Smooth muscle cell (in vitro differentiated cells): Measurements from ENCODE around the gene TNFRSF19. TPM values are rescaled to one million over a fixed set of nuclear protein-coding genes. Genes with fewer than 3 reads are reported as not detected.

Source experiments
- DNase-seq: peaks from one replicate; lab custom pipeline; 2025; ENCODE audit not compliant: unreplicated experiment; lab: John Stamatoyannopoulos, UW
- H2AFZ ChIP-seq: fragments of 200-600 bp; sonication (generic); 2 replicates; pipeline ENCODE4 v1.6.0; 2016; ENCODE audit warnings: antibody characterized with exemption, low read depth, mild to moderate bottlenecking
- H3F3A ChIP-seq: fragments of 200-600 bp; sonication (generic); 2 replicates; pipeline ENCODE4 v1.6.0; 2017; ENCODE audit warnings: antibody characterized with exemption, low read depth
- H3K27ac ChIP-seq: fragments of 200-600 bp; sonication (generic); 2 replicates; pipeline ENCODE4 v1.5.1; 2016; ENCODE audit warnings: low read depth, mild to moderate bottlenecking
- H3K27me3 ChIP-seq: fragments of 200-600 bp; sonication (generic); 2 replicates; pipeline ENCODE4 v1.6.1; 2016; ENCODE audit warnings: low read depth, mild to moderate bottlenecking
- H3K36me3 ChIP-seq: fragments of 200-600 bp; sonication (generic); 2 replicates; pipeline ENCODE4 v1.5.1; 2016; ENCODE audit warnings: low read depth
- H3K4me1 ChIP-seq: fragments of 200-600 bp; sonication (generic); 2 replicates; pipeline ENCODE4 v1.5.1; 2016; ENCODE audit warnings: low read depth
- H3K4me2 ChIP-seq: fragments of 200-600 bp; sonication (generic); 2 replicates; pipeline ENCODE4 v1.6.0; 2016; ENCODE audit warnings: mild to moderate bottlenecking
- H3K4me3 ChIP-seq: fragments of 200-600 bp; sonication (generic); 2 replicates; pipeline ENCODE4 v1.5.1; 2016; ENCODE audit warnings: mild to moderate bottlenecking
- H3K79me2 ChIP-seq: fragments of 200-600 bp; sonication (generic); 2 replicates; pipeline ENCODE4 v1.6.0; 2016; ENCODE audit warnings: low read depth, mild to moderate bottlenecking
- H3K9ac ChIP-seq: fragments of 200-600 bp; sonication (generic); 2 replicates; pipeline ENCODE4 v1.6.0; 2016; ENCODE audit warnings: low read depth
- H3K9me3 ChIP-seq: fragments of 200-600 bp; sonication (generic); replicated peaks from 2 replicates; pipeline ENCODE4 v1.5.1; 2016; ENCODE audit warnings: low read depth
- H4K20me1 ChIP-seq: fragments of 200-600 bp; sonication (generic); 2 replicates; pipeline ENCODE4 v1.6.0; 2016; ENCODE audit warnings: low read depth
- WGBS: methylation state at CpG from one replicate; pipeline ENCODE4 v1.1.7; 2016; ENCODE audit warnings: low lambda C conversion rate; 5-methylcytosine and 5-hydroxymethylcytosine counted together
- polyA plus RNA-seq: library from polyadenylated mRNA; unstranded; fragments of >200 nt; fragmentation: Nextera tagmentation; extraction: Ambion mirVana; gene quantifications from 2 replicates; pipeline ENCODE4 v1.2.1, GENCODE V29; 2016
- total RNA-seq: library from RNA; depleted of rRNA; stranded (reverse); fragments of >200 nt; gene quantifications from 2 replicates; pipeline ENCODE4 v1.2.3, GENCODE V29; 2014
- TF ChIP-seq, protein P1 (sequence below): fragments of 200-600 bp; sonication (generic); IDR thresholded peaks from 2 replicates; pipeline ENCODE4 v1.5.1; 2017; ENCODE audit warnings: borderline replicate concordance, mild to moderate bottlenecking, antibody characterized with exemption; ENCODE audit not compliant: insufficient read depth, poor library complexity, severe bottlenecking

TNFRSF19 gene
- total and polyA plus RNA-seq, 2 experiments from 2014 or later, result 15.5 to 34.3 TPM

DNA sequence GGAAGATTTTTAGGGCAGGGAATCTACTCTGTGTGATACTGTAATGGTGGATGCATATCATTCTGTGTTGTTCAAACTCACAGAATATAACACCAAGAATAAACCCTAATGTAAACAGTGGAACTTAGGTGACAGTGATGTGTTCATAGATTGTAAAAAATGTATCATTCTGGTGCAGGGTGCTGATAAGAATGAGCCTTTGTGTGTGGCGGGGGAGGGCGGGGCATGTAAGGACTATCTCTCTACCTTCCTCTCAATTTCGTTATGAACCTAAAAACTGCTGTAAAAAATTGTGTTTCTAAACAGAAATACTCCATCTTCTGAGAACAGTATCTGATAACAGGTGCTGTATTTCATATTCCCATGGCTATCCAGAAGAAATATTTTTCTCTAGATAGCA is 35.6 kb downstream of the TNFRSF19 start:
- no peak for DNase-seq
- Histone ChIP-seq H3K9me3 (no peaks in the 10 kb centered on the region), H3K27me3 (no peaks in the 10 kb centered on the region), H3K79me2 (no peaks in the 10 kb centered on the region), H3K4me1 (peaks cover 20% of the 10 kb centered on the region), H3K4me2 (no peak overlapping the region), H4K20me1 (no peaks in the 10 kb centered on the region), H3K4me3 (no peak overlapping the region), H3K27ac (no peak overlapping the region), H2AFZ (no peak overlapping the region), H3K9ac (no peak overlapping the region), H3F3A (peaks cover 14% of the 10 kb centered on the region), H3K36me3 (no peaks in the 10 kb centered on the region)
- 81% methylated on average over 3 of the region's 3 CpGs for WGBS
- TF ChIP-seq, protein P1, sequence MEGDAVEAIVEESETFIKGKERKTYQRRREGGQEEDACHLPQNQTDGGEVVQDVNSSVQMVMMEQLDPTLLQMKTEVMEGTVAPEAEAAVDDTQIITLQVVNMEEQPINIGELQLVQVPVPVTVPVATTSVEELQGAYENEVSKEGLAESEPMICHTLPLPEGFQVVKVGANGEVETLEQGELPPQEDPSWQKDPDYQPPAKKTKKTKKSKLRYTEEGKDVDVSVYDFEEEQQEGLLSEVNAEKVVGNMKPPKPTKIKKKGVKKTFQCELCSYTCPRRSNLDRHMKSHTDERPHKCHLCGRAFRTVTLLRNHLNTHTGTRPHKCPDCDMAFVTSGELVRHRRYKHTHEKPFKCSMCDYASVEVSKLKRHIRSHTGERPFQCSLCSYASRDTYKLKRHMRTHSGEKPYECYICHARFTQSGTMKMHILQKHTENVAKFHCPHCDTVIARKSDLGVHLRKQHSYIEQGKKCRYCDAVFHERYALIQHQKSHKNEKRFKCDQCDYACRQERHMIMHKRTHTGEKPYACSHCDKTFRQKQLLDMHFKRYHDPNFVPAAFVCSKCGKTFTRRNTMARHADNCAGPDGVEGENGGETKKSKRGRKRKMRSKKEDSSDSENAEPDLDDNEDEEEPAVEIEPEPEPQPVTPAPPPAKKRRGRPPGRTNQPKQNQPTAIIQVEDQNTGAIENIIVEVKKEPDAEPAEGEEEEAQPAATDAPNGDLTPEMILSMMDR, result no peak

DNA sequence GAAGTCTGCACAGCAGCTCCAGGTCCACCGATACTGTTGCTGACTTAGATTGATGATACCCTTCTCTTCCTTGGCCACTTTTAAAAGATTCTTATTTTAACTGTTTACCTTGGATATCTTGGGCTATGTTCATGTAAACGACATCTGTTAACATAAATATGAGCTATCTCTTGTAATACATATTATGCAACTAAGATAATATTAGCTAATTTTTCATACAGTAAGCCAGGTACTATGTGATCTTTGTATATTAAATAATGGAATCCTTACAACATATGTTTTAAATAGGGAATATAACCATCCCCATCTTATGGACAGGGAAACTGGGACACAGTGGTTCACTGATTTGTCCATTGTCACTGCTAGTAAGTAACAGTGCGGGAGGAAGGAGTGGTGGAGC is 37.9 kb downstream of the TNFRSF19 start:
- no peaks in the 10 kb centered on the region for H4K20me1 ChIP-seq
- H3K4me1 ChIP-seq, result peaks cover 15% of the 10 kb centered on the region
- no peak overlapping the region for H3K9ac ChIP-seq
- H3K9me3 ChIP-seq, result no peaks in the 10 kb centered on the region
- H2AFZ ChIP-seq, result no peak overlapping the region
- 90% methylated on average over 3 of the region's 3 CpGs for WGBS
- DNase-seq, result no peak
- H3K4me3 ChIP-seq, result no peak overlapping the region
- H3K4me2 ChIP-seq, result no peak overlapping the region
- H3K27ac ChIP-seq, result no peak overlapping the region
- H3K27me3 ChIP-seq, result no peaks in the 10 kb centered on the region
- TF ChIP-seq, protein P1, result no peak
- peaks cover 14% of the 10 kb centered on the region for H3F3A ChIP-seq
- no peaks in the 10 kb centered on the region for H3K36me3 ChIP-seq
- no peaks in the 10 kb centered on the region for H3K79me2 ChIP-seq

DNA sequence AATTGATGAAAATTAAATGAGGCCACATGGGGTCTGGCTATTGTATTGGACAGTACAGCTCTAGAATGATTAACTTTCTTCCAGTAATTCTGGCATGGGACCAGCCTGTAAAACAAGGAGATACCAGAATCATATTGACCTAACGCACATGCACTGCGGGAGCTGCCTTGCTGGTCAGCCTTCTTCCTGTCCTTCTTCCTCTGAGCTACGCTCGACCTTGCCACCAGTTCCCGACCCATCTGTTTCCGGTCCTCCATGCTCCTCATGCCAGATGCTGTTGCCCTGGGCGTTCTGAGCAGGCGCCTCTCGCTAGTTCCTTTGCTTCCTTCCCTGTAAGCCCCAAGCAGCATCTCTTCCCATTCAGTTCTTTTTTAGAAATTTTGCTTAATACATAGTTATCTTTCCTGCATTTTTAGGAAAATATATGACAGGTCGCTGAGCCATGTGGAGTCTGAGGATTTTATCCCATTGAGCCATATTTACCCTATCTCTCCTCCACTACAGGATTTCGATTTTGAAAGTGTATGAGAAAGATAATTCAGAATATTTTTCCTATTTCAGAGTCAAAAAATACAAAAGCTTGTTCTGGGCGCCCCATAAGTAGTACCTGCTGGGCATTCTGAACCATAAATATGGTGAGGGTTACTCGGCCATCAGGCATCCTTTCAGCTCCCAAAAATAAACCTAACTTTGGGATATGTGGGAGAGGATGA is 38.6 kb downstream of the TNFRSF19 start:
- H3K27me3 ChIP-seq, result no peaks in the 10 kb centered on the region
- no peaks in the 10 kb centered on the region for H4K20me1 ChIP-seq
- no peaks in the 10 kb centered on the region for H3K36me3 ChIP-seq
- DNase-seq, result no peak
- H3K9me3 ChIP-seq, result no peaks in the 10 kb centered on the region
- no peak overlapping the region for H2AFZ ChIP-seq
- TF ChIP-seq, protein P1, result no peak
- 87% methylated on average over 13 of the region's 13 CpGs for WGBS
- H3F3A ChIP-seq, result peaks cover 14% of the 10 kb centered on the region
- H3K79me2 ChIP-seq, result no peaks in the 10 kb centered on the region
- H3K4me2 ChIP-seq, result peak overlapping the region; percentile 68
- peak overlapping the region; percentile 42 for H3K27ac ChIP-seq
- no peak overlapping the region for H3K9ac ChIP-seq
- no peak overlapping the region for H3K4me3 ChIP-seq
- peaks cover 21% of the 10 kb centered on the region for H3K4me1 ChIP-seq

DNA sequence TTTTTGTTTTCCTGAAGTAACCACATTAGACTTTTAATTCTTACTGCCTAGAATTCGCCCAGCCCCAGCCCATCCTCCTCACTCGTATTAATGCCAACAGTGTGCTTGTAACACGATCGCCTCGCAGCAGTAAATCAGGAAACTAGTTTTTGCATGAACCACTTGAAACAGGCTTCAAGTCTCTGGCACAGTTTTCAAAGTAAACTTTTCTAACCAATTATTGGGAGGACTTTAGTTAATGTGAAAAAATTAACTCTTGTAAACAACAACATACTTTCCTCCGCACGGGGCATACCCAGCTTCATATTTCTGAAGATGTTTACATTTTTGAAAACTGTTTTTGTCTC is 39.2 kb downstream of the TNFRSF19 start:
- Histone ChIP-seq H3K9ac (no peak overlapping the region), H3K4me2 (peak overlapping the region; percentile 68), H3K79me2 (no peaks in the 10 kb centered on the region), H3K27ac (peak overlapping the region; percentile 42), H3K27me3 (no peaks in the 10 kb centered on the region), H3K36me3 (no peaks in the 10 kb centered on the region), H3K4me1 (peaks cover 26% of the 10 kb centered on the region), H4K20me1 (no peaks in the 10 kb centered on the region), H3K9me3 (no peaks in the 10 kb centered on the region), H3F3A (peaks cover 14% of the 10 kb centered on the region), H2AFZ (no peak overlapping the region), H3K4me3 (peak overlapping the region; percentile 6)
- no peak for DNase-seq
- WGBS, result 39% methylated on average over 7 of the region's 7 CpGs
- TF ChIP-seq, protein P1, result no peak
